ENCODE data around the gene DCDC1.
A peak's percentile ranks its signal among the peaks of the same experiment; 100 is the strongest.

Gene DCDC1

DNA sequence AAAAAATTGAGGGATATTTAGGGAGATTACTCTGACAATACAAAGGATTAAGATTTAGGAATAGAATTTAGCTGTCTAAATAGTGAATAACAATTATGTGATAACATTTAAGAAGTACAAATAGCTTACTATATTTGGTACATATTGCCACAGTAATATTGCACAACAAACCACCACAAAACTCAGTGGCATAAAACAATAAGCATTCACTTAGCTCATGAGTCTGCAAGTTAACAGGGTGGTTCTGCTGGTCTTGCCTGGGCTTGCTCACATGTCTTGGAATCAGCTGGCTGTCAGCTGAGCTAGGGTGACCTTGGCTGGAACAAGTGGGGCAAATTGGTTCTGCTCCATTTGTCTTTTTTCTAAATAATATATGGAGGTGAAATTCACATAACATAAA, 115.1 kb downstream of the DCDC1 start:
- intact Hi-C loops (cut with DNase I; ENCODE audit: low total_unique reads), result no loop called here
- H3K27me3 ChIP-seq, result no peaks in the 10 kb centered on the region
- no peak for DNase-seq
- TF ChIP-seq, protein P1, sequence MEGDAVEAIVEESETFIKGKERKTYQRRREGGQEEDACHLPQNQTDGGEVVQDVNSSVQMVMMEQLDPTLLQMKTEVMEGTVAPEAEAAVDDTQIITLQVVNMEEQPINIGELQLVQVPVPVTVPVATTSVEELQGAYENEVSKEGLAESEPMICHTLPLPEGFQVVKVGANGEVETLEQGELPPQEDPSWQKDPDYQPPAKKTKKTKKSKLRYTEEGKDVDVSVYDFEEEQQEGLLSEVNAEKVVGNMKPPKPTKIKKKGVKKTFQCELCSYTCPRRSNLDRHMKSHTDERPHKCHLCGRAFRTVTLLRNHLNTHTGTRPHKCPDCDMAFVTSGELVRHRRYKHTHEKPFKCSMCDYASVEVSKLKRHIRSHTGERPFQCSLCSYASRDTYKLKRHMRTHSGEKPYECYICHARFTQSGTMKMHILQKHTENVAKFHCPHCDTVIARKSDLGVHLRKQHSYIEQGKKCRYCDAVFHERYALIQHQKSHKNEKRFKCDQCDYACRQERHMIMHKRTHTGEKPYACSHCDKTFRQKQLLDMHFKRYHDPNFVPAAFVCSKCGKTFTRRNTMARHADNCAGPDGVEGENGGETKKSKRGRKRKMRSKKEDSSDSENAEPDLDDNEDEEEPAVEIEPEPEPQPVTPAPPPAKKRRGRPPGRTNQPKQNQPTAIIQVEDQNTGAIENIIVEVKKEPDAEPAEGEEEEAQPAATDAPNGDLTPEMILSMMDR (IDR thresholded peaks at IDR 0.05), result no peak
- H3K36me3 ChIP-seq, result no peaks in the 10 kb centered on the region
- no peak overlapping the region for H3K4me3 ChIP-seq
- H3K4me1 ChIP-seq, result no peaks in the 10 kb centered on the region
- no peaks in the 10 kb centered on the region for H3K9me3 ChIP-seq
- H3K27ac ChIP-seq, result no peak overlapping the region

DNA sequence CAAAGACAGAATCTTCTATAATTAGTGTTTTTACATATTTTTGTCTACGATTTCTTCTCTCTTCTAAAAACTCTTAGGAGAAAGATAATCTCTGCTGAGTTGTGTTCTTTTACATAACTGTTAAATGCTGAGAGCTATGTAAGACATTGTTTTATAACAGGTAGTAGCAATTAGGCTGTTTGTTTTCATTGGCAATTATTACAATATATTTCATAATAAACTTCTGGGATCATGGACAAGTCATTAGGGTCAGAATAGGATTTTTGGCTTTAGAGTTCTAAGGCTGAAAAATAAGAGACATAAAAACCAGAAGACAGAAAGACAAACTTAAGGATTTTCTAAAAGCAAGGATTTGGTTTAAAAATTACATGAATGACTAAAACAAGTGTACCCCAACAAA, 120.8 kb downstream of the DCDC1 start:
- DNase-seq, result no peak
- intact Hi-C loops (cut with DNase I; ENCODE audit: low total_unique reads), result loop anchor here (5.0 kb wide), 1 partner anchor 1331 kb away; no protein-coding TSS in a partner anchor
- Histone ChIP-seq H3K27ac (no peak overlapping the region), H3K27me3 (no peaks in the 10 kb centered on the region), H3K4me1 (no peaks in the 10 kb centered on the region), H3K36me3 (no peaks in the 10 kb centered on the region), H3K4me3 (no peak overlapping the region), H3K9me3 (no peaks in the 10 kb centered on the region)
- TF ChIP-seq, protein P1 (IDR thresholded peaks at IDR 0.05), result no peak

DNA sequence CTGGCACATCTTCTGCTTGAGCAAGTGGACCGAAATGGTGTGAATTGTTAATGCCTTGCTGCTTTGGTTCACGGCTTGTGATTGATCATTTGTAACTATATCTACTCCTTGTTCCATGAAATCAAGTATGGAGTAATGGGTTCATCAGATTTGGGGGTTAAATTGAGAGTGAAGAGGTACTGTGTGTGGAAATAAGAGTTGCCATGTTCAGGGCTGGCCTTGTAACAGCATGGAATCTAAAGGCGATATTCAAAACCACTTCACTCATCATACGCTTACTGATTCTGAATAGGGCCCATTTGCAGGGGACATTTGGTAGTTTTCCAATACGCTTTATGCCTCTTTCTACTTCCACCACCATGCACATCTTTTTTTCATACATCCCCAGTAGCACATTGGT, 122.2 kb downstream of the DCDC1 start:
- intact Hi-C loops (cut with DNase I; ENCODE audit: low total_unique reads), result loop anchor here (5.0 kb wide), 1 partner anchor 1330 kb away; no protein-coding TSS in a partner anchor
- no peak for DNase-seq
- Histone ChIP-seq H3K4me1 (no peaks in the 10 kb centered on the region), H3K4me3 (no peak overlapping the region), H3K27me3 (no peaks in the 10 kb centered on the region), H3K9me3 (no peaks in the 10 kb centered on the region), H3K27ac (no peak overlapping the region), H3K36me3 (no peaks in the 10 kb centered on the region)
- TF ChIP-seq, protein P1 (IDR thresholded peaks at IDR 0.05), result no peak

DNA sequence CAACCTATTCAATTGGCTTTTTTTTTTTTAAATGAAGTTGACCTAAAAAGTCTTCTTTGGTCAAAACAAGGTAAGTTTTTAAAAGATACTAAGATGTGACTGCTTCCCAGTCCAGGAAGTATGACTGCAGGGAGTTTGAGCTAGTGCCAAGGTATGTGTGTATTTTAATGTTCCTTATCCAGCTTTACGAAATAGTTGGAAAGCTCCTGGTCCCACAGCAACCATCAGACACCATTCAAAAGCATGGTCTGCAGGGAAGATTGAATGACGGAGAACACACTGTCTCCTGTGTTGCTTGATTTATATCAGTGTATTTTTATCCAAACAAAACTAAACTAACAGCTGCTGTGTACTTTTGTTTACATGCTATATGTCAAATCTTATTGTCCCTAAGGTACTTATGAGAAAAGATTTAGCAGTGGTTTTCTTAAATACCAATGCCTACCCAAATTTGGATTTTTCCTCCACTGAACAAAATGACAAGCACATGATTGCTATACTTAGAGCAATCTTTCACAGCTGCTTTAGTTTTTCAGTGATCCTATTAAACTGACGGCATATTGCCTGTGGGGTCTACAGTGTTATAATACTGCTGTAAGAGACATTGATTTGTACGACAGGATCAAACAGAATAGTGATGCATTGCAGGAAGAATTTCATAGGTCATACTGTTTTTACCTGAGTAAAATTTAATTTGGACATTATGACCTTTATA, 122.9 kb downstream of the DCDC1 start:
- H3K27me3 ChIP-seq, result no peaks in the 10 kb centered on the region
- intact Hi-C loops (cut with DNase I; ENCODE audit: low total_unique reads), result loop anchor here (5.0 kb wide), 1 partner anchor 1329 kb away; no protein-coding TSS in a partner anchor
- H3K9me3 ChIP-seq, result no peaks in the 10 kb centered on the region
- DNase-seq, result peak in 1 of 2 donors; percentile 23
- TF ChIP-seq, protein P1 (IDR thresholded peaks at IDR 0.05), result no peak
- H3K36me3 ChIP-seq, result no peaks in the 10 kb centered on the region
- no peak overlapping the region for H3K4me3 ChIP-seq
- H3K27ac ChIP-seq, result no peak overlapping the region
- no peaks in the 10 kb centered on the region for H3K4me1 ChIP-seq

DNA sequence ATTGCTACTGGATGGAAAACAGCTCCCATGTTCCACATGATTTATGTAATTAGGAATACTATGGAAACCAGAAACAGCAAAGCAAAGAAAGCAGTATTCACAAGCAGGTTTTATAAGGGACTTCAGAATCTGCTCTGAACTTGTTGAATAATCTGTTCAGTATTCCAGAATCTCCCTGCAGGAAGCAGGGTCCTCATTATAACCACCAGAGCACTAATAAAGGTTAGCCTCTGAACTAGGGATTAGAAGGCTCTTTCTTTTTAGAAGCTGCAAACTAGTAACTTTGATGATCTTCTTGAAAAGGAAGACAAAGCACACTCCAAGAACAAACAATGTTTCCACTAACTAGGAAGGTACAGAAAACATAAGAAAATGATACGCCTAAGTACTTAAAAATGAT, 125.8 kb downstream of the DCDC1 start:
- TF ChIP-seq, protein P1 (IDR thresholded peaks at IDR 0.05), result no peak
- Histone ChIP-seq H3K9me3 (no peaks in the 10 kb centered on the region), H3K4me1 (no peaks in the 10 kb centered on the region), H3K4me3 (no peak overlapping the region), H3K27me3 (no peaks in the 10 kb centered on the region), H3K36me3 (no peaks in the 10 kb centered on the region), H3K27ac (no peak overlapping the region)
- DNase-seq, result no peak
- intact Hi-C loops (cut with DNase I; ENCODE audit: low total_unique reads), result no loop called here

Measured in tibial artery (tissue), 4 donors.